Measurements from ENCODE around the gene SNAI1.

DNA sequence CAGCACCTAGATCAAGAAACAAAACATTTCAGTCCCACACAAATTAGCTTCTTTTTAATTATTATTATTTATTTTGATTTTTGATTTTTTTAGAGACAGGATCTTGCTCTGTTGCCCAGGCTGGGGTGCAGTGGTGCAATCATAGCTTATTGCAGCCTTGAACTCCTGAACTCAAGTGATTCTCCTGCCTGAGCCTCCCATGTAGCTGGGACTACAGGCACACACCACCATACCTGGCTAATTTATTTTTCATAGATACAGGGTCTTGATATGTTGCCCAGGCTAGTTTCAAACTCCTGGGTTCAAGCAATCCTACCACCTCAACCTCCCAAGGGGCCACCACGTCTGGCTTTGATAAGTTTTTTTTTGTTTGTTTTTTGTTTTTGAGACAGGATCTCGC is 24.6 kb downstream of the SNAI1 start:
- TF ChIP-seq, protein P1, sequence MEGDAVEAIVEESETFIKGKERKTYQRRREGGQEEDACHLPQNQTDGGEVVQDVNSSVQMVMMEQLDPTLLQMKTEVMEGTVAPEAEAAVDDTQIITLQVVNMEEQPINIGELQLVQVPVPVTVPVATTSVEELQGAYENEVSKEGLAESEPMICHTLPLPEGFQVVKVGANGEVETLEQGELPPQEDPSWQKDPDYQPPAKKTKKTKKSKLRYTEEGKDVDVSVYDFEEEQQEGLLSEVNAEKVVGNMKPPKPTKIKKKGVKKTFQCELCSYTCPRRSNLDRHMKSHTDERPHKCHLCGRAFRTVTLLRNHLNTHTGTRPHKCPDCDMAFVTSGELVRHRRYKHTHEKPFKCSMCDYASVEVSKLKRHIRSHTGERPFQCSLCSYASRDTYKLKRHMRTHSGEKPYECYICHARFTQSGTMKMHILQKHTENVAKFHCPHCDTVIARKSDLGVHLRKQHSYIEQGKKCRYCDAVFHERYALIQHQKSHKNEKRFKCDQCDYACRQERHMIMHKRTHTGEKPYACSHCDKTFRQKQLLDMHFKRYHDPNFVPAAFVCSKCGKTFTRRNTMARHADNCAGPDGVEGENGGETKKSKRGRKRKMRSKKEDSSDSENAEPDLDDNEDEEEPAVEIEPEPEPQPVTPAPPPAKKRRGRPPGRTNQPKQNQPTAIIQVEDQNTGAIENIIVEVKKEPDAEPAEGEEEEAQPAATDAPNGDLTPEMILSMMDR (conservative IDR thresholded peaks at IDR 0.05; ENCODE audit: low read length): no peak
- no peak for TF ChIP-seq EZH2phosphoT487 (IDR thresholded peaks at IDR 0.05; ENCODE audit: borderline replicate concordance, low read depth, low read length)

All from OCI-LY7 (cell line).